CD4-positive, alpha-beta T cell treated with Interleukin-15 for 1 hour (primary cell): Measurements from ENCODE around the gene APLF.
"Not testable (repeated sequence)": the region's sequence is repeated elsewhere in the genome, so short reads cannot be mapped to it uniquely, and the experiment has no call there.

Source experiments
- DNase-seq: peaks from one replicate; pipeline ENCODE4 v3.0.0-alpha.2; 2020

Gene APLF

GRCh38 chr2:68478688-68479087 is 11.3 kb downstream of the APLF start:
- no peak for DNase-seq

DNA sequence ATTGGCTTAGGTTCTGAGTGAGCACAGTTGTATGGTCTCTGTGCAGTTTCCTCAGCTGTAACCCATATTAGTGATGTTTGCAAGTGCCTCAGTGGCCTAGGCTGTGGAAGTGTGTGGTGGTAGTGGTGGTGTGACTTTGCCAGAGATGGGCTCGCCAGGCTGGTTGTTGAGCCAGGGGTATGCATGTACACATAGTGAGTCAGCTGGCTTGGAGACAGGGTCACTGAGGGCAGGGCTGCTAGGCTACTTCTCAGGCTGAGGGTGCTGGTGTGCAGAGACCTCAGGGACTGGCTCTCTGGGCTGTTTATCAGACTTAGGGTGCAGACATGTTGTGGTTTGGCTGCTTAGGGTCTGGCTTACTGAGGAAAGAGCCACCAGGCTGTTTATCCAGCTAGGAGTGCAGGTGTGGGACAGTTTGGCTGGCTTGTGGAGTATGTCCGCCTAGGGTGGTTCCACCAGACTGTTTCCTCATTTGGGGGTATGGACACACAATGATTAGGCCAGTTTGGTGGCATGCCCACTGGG is 15.0 kb downstream of the APLF start:
- DNase-seq: no peak

GRCh38 chr2:68483011-68483410 is 15.6 kb downstream of the APLF start:
- no peak for DNase-seq

- no peak for DNase-seq
Observed at GRCh38 chr2:68487773-68488355, 20.5 kb downstream of the APLF start.

DNA sequence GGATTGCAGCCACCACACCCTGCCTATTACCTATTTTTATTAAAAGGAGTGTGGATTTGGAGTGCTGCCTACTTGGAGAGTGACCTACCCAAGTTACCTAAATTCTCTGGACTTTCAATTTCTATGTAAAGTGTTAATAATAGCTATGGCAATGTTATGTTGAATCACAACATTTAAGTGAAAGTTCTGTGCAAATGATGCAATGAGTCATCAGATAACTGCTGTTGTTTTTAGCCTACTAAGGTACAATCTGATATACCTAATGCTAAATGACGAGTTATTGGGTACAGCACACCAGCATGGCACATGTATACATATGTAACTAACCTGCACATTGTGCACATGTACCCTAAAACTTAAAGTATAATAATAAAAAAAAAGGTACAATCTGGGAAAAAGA is 21.2 kb downstream of the APLF start:
- DNase-seq: not testable (repeated sequence)

- DNase-seq: no peak
Observed at GRCh38 chr2:68489282-68489681, 21.9 kb downstream of the APLF start.

GRCh38 chr2:68491582-68491981 is 24.2 kb downstream of the APLF start:
- DNase-seq: no peak

DNA sequence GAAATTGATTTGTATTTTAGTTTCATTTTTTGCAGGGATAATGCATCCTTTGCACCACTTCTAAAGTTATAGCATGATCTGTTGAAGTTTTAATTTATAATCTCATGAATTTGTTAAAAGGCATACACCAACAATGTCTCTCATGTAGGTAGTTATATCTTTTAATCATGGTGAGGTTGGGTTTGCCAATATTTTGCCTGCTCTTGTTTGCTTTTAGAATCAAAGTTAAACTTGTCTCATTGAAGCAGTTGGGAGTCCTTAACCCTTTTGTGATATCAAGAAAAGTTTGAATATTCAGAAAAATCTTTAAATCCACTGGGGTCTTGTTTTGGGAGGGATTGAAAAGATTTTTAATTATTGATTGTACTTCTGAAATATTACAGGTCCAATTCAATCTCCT is 31.7 kb downstream of the APLF start:
- no peak for DNase-seq

GRCh38 chr2:68500649-68501048 is 33.3 kb downstream of the APLF start:
- DNase-seq: no peak

DNA sequence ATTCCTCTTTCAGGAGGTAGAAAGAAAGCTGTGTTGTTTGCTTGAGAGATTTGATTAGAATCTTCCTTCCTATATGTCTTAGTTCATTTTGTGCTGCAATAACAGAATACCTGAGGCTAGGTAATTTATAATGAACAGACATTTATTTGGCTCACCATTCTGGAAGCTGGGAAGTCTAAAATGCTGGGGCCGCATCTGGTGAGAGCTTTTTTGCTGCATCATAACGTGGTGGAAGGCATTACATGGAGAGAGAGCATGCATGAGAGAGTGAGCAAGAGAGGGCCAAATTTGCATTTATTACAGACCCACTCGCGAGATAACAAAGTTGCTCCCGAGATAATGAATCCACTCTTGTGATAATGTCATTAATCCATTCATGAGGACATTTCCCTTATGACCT is 34.4 kb downstream of the APLF start:
- no peak for DNase-seq

- DNase-seq: no peak
Observed at GRCh38 chr2:68505603-68506159, 38.3 kb downstream of the APLF start.

DNA sequence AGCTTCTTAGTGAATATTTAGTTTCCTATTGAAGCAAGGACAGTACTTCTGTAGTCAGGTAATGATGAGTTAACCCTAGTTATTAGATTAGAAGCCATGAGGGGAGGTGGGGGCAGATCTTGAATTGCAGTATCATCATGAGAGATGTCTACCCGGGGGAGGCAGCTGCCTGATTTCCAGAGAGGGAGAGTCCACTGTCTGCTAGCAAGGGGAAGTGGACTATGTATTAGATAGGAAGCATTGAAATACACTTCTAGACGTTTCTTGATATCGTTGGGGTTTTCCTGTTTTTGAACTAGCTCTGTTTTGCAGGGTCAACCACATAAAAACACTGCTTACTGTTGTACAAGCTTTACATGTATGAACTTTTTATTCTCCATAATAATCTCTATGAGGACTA is 38.8 kb downstream of the APLF start:
- no peak for DNase-seq

GRCh38 chr2:68512326-68512725 is 44.9 kb downstream of the APLF start:
- no peak for DNase-seq

DNA sequence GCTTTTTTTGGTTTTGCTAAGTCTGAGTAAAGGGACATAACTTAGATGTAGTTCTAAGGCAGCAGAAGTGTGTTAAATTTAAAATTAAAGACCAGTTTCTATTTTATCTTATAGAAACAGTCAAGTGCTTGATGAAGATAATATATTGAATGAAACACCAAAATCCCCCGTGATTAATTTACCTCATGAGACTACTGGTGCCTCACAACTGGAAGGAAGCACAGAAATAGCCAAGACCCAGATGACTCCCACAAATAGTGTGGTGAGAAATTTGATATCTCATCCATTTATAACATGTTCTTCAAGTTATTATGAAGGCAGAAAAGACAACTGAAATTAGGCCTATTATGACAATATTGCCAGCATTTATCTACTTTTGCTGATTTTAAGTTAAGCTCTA is 45.6 kb downstream of the APLF start:
- DNase-seq: no peak

DNA sequence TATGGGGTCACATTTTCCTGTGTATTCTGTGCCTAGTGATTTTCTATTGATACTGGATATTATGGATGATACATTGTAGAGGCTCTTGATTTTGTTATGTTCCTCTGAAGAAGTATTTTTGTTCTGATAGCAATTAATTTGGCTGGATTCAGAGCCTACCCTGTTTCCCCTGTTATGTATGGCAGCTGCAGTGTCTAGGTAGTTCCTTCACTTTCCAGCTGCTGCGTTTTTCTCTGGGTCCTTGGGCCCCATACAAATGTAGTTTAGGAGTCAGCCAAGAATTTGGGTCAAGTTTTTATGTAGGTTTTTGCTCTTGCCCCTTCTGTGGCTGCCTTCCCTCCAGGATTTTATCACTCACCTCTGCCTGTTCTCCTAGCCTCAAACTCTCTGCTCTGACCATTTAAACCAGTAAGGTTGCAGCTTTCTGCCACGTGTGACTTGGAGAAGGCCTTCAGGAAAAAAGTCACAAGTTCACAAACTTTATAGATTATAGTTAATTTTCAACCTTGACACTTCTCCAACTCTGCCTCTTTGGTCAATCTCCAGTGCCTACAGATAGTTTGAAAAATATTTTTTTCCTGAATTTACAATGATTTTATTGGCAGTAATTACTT is 47.0 kb downstream of the APLF start:
- no peak for DNase-seq

GRCh38 chr2:68516051-68516955 is 48.9 kb downstream of the APLF start:
- no peak for DNase-seq

DNA sequence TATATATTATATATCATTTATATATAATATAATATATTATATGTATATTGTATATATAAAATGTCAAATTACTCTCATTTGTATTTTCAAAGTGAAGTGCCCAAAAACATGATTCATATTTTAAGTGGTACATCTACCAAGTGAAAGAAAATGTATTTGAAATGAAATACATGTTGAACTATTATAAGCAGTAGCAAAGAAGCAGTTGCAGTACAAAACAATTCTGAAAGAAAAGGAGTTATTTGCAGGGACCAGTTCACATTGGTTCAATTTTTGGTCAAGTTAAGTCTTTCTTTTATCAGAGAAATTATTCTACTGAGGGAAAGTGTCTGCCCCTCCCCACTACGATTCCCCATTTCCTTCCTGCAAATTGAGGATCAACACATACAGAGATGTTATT is 51.9 kb downstream of the APLF start:
- DNase-seq: no peak

DNA sequence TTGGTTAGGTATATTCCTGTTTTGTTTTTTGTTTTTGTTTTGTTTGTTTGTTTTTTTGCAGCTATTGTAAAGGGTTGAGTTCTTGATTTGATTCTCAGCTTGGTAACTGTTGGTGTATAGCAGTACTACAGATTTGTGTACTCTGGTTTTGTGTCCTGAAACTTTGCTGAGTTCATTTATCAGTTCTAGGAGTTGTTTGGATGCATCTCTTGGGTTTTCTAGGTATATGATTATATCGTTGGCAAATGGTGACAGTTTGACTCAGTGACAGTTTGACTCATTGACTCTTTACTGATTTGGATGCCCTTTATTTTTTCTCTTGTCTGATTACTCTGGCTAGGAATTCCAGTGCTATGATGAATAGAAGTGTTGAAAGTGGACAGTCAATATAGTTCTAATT is 53.7 kb downstream of the APLF start:
- no peak for DNase-seq

DNA sequence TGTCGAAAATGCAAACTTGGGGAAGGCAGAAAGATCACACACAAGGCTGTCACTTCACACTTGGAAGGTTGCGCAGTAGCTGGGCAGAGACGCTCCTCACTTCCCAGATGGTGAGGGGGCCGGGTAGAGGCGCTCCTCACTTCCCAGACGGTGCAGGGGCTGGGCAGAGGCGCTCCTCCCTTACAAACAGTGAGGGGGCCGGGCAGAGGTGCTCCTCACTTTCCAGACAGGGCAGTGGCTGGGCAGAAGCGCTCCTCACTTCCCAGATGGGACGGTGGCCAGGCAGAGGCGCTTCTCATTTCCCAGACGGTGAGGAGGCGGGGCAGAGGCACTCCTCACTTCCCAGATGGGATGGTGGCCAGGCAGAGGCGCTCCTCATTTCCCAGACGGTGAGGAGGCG is 59.6 kb downstream of the APLF start:
- DNase-seq: not testable (repeated sequence)

GRCh38 chr2:68527343-68528081 is 60.1 kb downstream of the APLF start:
- DNase-seq: not testable (repeated sequence)

DNA sequence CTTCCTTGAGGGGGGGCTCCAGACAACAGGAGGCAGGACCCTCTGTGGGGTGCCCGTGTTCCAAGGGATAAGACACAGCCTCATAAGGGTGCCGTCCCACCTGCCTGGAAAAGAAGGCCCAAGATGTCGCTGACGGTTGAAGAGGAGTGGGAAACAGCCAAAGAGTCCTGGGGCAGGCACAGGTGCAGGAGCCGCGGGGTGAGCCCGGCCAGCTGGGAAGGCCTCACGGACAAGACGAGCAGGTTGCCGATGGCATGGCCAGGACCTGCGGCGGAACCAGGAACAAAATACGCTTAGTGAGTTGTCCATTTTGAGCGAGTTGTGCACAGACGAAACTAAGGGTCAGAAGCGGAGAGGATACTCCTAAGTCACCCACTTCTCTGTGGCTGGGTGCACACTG is 61.8 kb downstream of the APLF start:
- not testable (repeated sequence) for DNase-seq

DNA sequence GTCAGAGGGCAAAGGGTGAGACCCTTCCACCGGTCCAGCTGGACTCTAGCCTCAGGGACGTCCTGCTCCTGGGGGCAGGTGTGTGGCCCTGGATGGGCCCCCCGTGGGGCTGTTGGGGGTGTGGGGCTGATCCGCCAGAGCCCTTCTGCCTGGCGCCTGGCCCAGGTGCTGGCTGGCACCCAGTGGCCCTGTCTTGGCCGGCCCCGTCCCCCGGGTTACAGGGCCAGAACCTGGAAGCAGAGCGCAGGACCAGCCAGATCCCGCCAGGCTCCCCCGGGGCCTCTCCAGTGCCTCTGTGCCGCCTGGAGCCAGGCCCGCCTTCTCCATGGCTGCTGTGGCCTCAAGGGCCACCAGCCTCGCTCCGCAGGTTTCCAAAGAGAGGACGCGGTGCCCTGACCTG is 62.3 kb downstream of the APLF start:
- DNase-seq: not testable (repeated sequence)

DNA sequence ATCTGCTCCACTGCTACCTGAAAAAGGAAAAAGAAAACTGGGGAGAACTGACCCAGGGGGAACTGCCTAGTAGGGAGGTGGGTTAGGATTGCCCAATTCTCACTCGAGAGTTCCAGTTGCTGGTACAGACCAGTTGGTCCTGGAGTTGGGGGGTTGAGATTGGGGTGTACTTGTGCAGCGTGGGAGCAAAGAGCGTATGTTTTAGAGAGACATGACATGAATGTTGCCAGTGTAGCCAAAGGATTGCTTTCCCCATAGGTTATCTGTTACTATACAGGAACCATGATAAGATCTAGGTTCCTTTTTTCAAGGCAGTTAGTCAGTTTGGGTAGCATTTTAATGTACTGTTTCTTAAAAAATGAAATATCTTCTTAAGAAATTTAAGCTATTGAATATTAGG is 68.6 kb downstream of the APLF start:
- DNase-seq: no peak
